Activated CD8-positive, alpha-beta memory T cell treated with anti-CD3 and anti-CD28 coated beads, Interleukin-2, amount 50 U/mL, for 24 hours (primary cell): ENCODE measurements around the gene GSTO1.

Source experiments
- DNase-seq: peaks from one replicate; pipeline ENCODE4 v3.0.0-alpha.2; 2020; ENCODE audit errors: extremely low read depth

The GSTO1 gene

GRCh38 chr10:104303594-104304355, 49.1 kb downstream of the GSTO1 start:
- no peak for DNase-seq

- no peak for DNase-seq
These were observed 49.7 kb downstream of the GSTO1 start for GRCh38 chr10:104304356-104304745.

GRCh38 chr10:104304927-104305326, 50.2 kb downstream of the GSTO1 start:
- no peak for DNase-seq

- no peak for DNase-seq
These were observed 52.2 kb downstream of the GSTO1 start for GRCh38 chr10:104306897-104307296.

- no peak for DNase-seq
These were observed 53.1 kb downstream of the GSTO1 start for GRCh38 chr10:104307576-104308438.

GRCh38 chr10:104308439-104308903, 53.8 kb downstream of the GSTO1 start:
- no peak for DNase-seq

- DNase-seq, result no peak
These were observed 55.6 kb downstream of the GSTO1 start for GRCh38 chr10:104309980-104310978.

- DNase-seq, result no peak
These were observed 56.6 kb downstream of the GSTO1 start for GRCh38 chr10:104311184-104311720.

- no peak for DNase-seq
These were observed 60.1 kb downstream of the GSTO1 start for GRCh38 chr10:104314591-104315485.

- DNase-seq, result no peak
These were observed 60.8 kb downstream of the GSTO1 start for GRCh38 chr10:104315486-104315921.

- no peak for DNase-seq
These were observed 61.8 kb downstream of the GSTO1 start for GRCh38 chr10:104316321-104317099.
